Right ventricle myocardium superior (tissue), 1 donor: Measurements from ENCODE around the gene NFE2L3. TPM values are rescaled to one million over a fixed set of nuclear protein-coding genes. Genes with fewer than 3 reads are reported as not detected.
A peak's percentile ranks its signal among the peaks of the same experiment; 100 is the strongest.
"Not testable (repeated sequence)": the region's sequence is repeated elsewhere in the genome, so short reads cannot be mapped to it uniquely, and the experiment has no call there.

Experiments
- ATAC-seq: fragments of 200-7000 bp; cut with Tn5 transposase; one replicate; pipeline ENCODE4 v1.9.1; 2020; ENCODE audit warnings: mild to moderate bottlenecking; ENCODE audit not compliant: poor library complexity
- DNase-seq: peaks from one replicate; pipeline ENCODE4 v3.0.0-alpha.2; 2020
- intact Hi-C: fragments of 100-400 bp; cut with DNase I; formaldehyde crosslinking; loops from one replicate; pipeline ENCODE4 v1.11.2; 2022
- long read RNA-seq: library from polyadenylated mRNA; unstranded; transcript quantifications from one replicate; pipeline ENCODE4 v2.0.0, GENCODE V29; 2021
- total RNA-seq: library from RNA; stranded (reverse); fragmentation: NEBNext Ultra II Directional; extraction: Animal tissue kit (Norgen Biotek cat#: 25700); gene quantifications from one replicate; pipeline ENCODE4 v1.2.1, GENCODE V29; 2021
- donor health status: DM: no; HTN: yes; CAD: no; lungs with severe emphysema.

The NFE2L3 gene
- 0.91 TPM for total RNA-seq
- long read RNA-seq, transcript NFE2L3-201 (4 exons, 3,686 nt): major isoform, 5 of 5 reads
- long read RNA-seq, partial matches to known transcripts: 0 of 5 reads
- long read RNA-seq, other reads (novel, unspliced or antisense): 0 of 5 reads

GRCh38 chr7:26151953-26152781, at the start of gene NFE2L3:
Gene NFE2L3, plus strand, starts transcription at chr7:26152198. Its CDS starts 301 bp downstream, at chr7:26152499.
- ATAC-seq: peak; percentile 82

GRCh38 chr7:26103596-26103995, 48.4 kb upstream of the NFE2L3 start:
- DNase-seq (no peak), ATAC-seq (no peak)
- intact Hi-C loops: no loop called here

More at GRCh38 chr7:26151953-26152781, at the start of gene NFE2L3:
- peak; percentile 89 for DNase-seq
- intact Hi-C loops: no loop called here

GRCh38 chr7:26105236-26105635, 46.8 kb upstream of the NFE2L3 start:
- intact Hi-C loops: no loop called here
- ATAC-seq (no peak), DNase-seq (no peak)

- ATAC-seq (no peak), DNase-seq (no peak)
- intact Hi-C loops: no loop called here
Observed at GRCh38 chr7:26105931-26106330, 46.1 kb upstream of the NFE2L3 start.

GRCh38 chr7:26112203-26112740, 39.7 kb upstream of the NFE2L3 start:
- intact Hi-C loops: no loop called here
- ATAC-seq (no peak), DNase-seq (no peak)

- DNase-seq: no peak
- intact Hi-C loops: no loop called here
- no peak for ATAC-seq
Observed at GRCh38 chr7:26115650-26116049, 36.3 kb upstream of the NFE2L3 start.

GRCh38 chr7:26117142-26117807, 34.7 kb upstream of the NFE2L3 start:
- ATAC-seq (no peak), DNase-seq (no peak)
- intact Hi-C loops: no loop called here

- DNase-seq: no peak
- intact Hi-C loops: no loop called here
- no peak for ATAC-seq
Observed at GRCh38 chr7:26117970-26118369, 34.0 kb upstream of the NFE2L3 start.

- no peak for ATAC-seq
- DNase-seq: no peak
- intact Hi-C loops: no loop called here
Observed at GRCh38 chr7:26122745-26123144, 29.3 kb upstream of the NFE2L3 start.

- intact Hi-C loops, ATAC-seq, DNase-seq: not testable (repeated sequence)
Observed at GRCh38 chr7:26124775-26125174, 27.2 kb upstream of the NFE2L3 start.

- intact Hi-C loops: no loop called here
- DNase-seq (no peak), ATAC-seq (no peak)
Observed at GRCh38 chr7:26127411-26127810, 24.6 kb upstream of the NFE2L3 start.

GRCh38 chr7:26131056-26131589, 20.9 kb upstream of the NFE2L3 start:
- intact Hi-C loops: no loop called here
- DNase-seq (no peak), ATAC-seq (no peak)

GRCh38 chr7:26135076-26135475, 16.9 kb upstream of the NFE2L3 start:
- intact Hi-C loops: no loop called here
- ATAC-seq (no peak), DNase-seq (no peak)

GRCh38 chr7:26135551-26135950, 16.4 kb upstream of the NFE2L3 start:
- DNase-seq: no peak
- intact Hi-C loops: no loop called here
- ATAC-seq: no peak

- no peak for ATAC-seq
- DNase-seq: no peak
- intact Hi-C loops: no loop called here
Observed at GRCh38 chr7:26136831-26137230, 15.2 kb upstream of the NFE2L3 start.

GRCh38 chr7:26140380-26140779, 11.6 kb upstream of the NFE2L3 start:
- DNase-seq (no peak), ATAC-seq (no peak)
- intact Hi-C loops: no loop called here

GRCh38 chr7:26141077-26141476, 10.9 kb upstream of the NFE2L3 start:
- intact Hi-C loops: no loop called here
- no peak for ATAC-seq
- DNase-seq: no peak

GRCh38 chr7:26143298-26144048, 8.5 kb upstream of the NFE2L3 start:
- no peak for ATAC-seq
- no peak for DNase-seq
- intact Hi-C loops: no loop called here
